NCI-H774 (cell line): Measurements from ENCODE around the gene PPP1R7.
"Not testable (repeated sequence)": the region's sequence is repeated elsewhere in the genome, so short reads cannot be mapped to it uniquely, and the experiment has no call there.

Experiments
- DNase-seq: peaks from one replicate; lab custom pipeline; 2025; lab: John Stamatoyannopoulos, UW

Gene PPP1R7

DNA sequence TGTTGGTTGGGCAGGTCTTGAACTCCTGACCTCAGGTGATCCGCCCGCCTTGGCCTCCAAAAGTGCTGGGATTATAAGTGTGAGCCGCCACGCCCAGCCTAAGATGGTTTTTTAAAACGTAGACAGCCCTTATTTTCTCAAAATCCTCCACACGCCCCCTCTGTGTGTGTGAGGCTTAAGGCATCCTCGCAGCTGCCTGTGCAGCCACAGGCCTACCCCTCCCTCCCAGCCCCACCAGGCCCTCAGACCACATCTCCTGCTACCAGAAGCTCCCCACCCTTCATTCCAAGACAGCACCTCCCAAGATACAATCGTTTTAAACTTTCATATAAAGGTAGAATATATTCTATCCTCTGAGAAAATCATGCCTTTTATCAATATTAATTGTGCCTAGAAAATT, 43.0 kb downstream of the PPP1R7 start:
- DNase-seq, result no peak

DNA sequence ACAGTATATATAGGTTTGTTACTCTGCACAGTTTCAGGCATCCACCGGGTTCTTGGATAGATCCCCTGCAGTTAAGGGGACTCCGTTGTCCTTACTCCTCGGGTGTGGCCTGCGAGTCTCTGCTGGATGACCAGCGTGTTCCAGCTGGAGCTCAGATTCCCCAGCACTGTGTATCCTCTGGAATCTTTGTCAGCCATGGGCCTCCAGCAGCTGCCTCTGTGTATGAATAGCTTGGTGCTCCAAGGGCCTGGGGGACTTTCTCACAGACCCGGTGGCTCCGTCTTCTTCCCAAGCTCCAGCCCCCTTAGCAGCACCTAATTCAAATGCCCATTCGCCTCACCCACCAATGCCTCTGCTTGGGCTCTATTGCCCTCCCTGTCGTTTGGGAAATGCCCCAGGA, 44.5 kb downstream of the PPP1R7 start:
- no peak for DNase-seq

DNA sequence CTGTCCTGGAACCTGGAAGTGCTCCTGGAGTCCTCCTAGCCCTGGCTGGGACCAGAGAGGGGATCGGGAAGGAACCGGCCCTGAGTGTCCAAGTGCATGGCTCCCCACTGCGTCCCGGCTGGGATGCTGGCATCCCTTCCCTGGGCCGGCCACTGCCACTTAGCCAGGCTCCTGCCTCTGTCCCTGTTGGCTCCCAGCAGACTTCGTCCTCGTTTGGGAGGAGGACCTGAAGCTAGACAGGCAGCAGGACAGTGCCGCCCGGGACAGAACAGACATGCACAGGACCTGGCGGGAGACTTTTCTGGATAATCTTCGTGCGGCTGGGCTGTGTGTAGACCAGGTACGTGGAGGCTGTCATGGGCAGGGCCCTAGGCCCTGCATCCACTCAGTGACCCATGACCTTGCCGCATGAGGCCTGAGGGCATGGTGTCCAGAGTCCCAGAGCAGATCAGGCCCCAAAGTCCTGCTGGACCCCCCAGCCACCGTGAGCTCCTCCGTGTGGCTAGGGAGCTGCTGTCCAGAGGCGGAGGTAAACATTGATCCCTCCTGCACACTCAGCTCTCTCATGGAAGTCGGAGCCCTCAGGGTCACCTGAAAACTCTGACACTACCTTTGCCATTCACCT, 45.4 kb downstream of the PPP1R7 start:
- no peak for DNase-seq

DNA sequence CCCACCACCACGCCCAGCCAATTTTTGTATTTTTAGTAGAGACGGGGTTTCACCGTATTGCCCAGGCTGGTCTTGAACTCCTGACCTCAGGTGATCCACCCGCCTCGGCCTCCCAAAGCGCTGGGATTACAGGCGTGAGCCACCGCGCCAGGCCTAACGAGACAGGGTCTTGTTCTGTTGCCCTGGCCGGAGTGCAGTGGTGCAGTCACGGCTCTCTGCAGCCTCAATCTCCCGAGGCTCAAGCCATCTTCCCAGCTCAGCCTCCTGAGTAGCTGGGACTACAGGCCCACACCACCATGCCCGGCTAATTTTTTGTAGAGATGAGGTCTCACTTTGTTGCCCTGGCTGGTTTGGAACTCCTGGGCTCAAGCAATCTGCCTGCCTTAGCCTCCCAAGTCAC, 47.0 kb downstream of the PPP1R7 start:
- not testable (repeated sequence) for DNase-seq

DNA sequence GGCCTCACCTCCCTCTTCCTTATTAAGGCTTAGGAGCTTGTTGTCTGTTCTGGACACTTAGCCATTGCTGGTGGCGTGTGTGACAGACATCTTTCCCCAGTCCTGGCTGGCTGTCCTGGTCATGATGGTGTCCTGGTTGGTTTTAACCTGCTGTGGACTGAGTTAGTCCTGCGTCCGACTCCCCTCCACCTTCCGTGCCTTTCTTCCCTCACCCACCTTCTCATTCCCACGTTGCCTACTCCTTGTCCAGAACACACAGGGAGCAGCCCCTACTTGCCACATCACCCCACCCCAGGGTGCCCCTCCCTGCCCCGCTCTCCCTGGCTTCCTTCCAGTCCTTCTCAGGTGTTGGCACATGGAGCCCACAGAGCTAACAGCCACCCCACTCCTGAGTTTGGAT, 47.7 kb downstream of the PPP1R7 start:
- DNase-seq, result no peak

DNA sequence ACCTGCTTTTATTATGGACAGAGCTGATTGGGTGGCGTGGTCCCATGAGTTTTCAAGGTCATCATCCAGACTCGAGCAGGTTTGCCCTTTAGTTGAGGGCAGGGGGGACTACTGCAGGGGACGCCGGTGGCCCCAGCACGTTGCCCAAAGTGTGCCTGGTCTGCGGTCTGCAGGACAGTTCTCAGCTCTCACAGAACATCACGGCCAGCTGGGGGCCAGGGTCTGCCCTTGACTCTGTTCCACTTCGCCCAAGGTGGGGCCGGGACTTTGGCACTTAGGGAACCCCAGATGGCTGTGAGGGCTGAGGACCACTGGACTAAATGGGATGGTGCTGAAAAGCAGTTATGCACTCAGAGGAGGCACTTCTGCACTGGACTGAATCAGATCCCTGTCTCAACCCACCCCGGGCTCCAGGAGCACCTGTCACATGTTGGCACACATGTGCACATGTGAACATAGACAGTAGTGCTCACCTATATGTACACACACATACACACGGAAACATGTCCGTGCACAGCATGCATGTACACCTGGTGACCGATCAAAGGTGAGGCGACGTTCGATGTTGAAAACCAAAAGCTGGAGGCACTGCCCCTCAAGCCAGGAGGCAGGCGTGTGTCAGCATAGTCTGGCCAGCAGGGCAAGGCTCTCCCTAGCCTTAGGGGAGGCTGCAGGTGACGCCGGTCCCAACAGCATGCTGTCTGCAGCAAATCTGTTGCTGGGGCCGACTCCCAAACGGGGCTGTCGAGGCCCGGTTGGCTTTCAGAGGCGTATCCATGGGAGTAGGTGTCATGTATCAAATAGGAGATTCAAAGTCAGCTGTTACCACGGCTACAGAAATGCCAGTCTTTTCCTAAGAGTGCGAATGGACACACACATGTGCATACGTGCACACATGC, 48.4 kb downstream of the PPP1R7 start:
- DNase-seq, result no peak

DNA sequence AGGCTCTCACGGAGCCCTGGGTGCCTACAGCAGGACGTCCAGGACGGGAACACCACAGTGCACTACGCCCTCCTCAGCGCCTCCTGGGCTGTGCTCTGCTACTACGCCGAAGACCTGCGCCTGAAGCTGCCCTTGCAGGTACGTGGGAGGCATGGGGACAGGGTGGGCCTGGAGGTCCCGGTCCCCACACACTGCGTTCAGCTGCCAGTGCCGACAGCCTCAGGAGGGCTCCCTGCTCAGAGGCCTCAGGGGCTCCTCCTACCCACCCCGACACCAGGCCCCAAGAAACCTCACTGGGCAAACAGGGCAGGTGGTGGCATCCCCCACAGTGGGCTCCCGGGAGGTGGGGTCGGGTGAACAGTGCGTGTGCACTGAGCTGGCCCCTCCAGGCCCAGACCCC, 49.0 kb downstream of the PPP1R7 start:
- DNase-seq, result no peak

DNA sequence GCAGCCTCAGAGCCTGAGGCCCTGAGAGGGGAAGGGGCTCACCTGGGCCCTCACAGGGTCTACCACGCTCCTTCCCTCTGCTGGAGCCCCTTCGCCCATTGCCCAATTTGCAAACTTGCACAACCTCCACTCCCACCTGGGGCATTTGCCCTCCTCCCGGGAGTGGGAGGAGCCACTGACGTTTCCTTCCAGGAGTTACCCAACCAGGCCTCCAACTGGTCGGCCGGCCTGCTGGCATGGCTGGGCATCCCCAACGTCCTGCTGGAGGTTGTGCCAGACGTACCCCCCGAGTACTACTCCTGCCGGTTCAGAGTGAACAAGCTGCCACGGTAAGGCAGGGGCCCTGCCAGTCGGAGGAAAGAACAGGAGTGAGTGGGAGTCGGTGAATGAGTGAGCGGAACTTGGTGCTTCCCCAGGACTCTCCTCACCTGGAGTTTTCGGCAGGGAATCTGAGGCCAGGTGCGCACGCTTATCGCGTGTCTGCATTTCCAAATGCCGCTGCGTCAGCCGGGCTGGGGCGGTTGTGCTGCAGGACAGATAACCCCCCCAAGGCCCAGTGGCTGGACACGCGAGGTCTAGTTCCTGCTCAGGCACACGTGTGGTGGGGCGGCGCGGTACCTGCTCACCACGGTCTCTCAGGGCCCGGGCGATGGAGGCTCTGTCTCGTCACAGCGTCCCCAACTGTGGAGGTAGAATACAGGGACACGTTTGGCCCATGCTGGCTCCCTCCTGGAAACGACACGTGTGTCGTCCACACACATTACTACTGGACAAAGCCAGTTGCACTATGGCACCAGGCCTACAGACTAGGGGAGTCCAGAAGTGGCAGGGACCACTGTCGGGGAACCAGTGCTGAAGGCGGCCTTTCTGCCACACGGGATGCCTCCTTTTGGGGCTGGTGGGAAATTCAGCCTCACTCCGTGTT, 49.9 kb downstream of the PPP1R7 start:
- DNase-seq, result no peak

DNA sequence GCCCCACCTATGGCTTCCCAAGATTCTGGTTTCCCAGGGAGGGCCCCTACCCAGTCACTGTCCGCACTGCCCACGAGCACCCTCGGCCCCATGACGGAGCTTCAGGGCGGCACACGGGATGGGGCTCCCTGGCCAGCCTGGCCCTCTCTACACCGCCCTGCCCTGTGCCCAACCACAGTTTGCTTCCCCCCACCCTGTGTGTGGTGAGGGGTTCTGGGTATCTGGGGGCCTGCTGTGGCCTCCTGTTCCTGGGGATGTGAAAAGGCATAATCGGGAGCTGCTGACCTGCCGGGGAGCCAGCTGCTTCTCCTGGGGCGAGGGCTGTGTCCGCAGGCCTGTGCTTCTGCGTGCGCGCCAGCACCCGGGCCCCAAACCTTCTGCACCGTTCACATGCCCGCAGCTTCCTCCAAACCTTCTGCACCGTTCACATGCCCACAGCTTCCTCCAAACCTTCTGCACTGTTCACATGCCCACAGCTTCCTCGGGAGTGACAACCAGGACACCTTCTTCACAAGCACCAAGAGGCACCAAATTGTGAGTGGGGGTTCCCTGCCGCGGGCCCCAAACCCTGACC, 50.6 kb downstream of the PPP1R7 start:
- no peak for DNase-seq

DNA sequence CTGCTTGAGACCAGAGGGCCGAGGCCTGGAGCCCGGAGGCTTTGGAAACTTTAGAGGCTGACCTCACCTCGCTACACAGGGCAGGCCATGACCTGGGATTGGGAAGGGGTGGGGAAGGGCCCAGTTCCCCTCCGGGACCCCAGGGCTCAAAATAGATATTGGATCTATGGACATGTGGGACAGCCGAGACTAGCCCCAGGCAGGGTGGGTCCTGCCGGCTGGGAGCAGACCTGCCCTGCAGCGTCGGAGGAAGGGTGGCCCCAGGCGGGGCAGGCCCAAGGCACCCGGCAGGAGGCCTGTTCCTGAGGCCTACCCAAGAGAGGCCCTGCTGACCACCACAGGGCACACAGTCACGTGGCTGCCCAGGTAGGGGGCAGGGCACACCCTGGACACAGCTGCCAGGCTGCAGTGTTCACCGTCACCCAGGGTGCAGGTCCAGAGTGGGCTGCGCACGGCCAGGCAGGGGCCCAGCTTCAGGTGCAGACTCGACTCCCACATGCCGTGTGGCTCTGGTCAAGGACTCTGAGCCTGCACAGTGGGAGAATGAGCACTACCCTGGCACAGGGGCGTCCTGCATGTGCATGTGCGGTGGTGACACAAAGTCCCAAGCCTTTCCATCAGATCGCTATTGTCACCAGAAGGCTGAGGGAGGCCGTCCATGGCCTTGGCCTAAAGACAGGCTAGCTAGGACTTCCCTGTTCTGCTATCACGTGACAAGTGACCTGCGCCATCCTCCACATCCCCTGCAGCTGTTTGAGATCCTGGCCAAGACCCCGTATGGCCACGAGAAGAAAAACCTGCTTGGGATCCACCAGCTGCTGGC, 51.4 kb downstream of the PPP1R7 start:
- DNase-seq, result no peak

DNA sequence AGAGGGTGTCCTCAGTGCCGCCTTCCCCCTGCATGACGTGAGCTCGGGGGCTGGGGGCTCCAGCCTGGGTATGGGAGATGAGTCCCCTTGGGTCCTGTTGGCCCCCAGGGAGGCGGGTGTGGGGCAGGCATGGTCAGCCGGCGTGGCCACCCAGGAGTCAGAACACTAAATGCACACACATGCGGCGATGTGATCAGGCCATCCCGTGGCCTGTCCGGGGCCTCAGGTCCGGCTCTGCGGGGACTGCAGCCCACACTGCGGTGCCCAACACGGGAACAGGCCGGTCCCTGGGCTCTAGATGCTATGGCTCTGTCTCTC, 52.0 kb downstream of the PPP1R7 start:
- DNase-seq, result no peak

DNA sequence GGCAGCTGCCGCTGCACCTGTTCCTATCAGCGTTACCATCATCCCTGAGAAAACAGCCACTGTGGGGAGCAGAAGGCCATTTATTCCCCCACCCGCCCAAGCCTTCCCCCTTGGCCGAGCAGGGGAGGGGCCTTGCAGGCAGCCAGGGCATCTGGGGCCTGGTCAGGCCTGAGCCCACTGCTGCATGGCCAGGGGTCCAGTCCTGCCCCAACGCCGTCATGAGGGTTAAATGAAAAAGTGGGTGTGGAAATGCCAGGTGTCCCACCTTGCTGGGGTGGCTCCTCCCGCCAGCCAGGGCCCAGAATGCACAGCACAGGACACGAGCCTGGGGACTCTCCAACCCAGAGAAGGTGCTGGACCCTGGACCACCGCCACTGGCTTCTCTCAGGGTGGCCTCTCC, 52.4 kb downstream of the PPP1R7 start:
- DNase-seq, result no peak

DNA sequence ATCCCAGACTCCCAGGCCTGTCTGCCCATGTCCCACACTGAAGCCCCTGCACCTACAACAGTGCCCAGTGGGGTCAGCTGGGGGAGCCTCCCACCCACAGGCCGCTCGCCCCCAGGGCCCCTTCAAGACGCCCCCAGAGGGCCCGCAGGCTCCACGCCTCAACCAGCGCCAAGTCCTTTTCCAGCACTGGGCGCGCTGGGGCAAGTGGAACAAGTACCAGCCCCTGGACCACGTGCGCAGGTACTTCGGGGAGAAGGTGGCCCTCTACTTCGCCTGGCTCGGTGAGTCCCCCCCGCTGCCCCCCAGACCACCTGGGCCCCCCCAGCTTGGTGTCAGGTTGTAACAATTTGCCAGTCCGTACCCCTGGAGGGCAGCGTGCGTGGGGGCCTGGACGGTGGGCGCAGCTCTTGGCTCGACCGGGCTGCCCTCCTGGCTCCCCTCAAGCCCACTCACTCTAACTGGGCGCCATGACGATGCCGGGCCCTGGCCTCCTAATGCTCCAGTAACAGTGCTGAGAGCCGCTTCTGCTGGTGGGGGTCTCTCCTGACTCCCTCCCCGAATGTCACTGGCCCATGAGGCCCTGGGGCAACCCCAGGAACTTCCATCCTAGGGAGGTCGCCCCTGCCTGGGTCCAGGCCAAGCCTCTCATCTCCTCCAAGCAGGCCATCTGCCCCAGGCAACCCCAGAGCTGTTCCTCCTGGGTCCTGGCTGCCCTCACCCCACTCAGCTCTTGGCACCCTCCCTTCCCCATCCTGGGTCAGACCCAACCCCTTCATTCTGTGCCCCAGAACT, 53.1 kb downstream of the PPP1R7 start:
- DNase-seq, result no peak

DNA sequence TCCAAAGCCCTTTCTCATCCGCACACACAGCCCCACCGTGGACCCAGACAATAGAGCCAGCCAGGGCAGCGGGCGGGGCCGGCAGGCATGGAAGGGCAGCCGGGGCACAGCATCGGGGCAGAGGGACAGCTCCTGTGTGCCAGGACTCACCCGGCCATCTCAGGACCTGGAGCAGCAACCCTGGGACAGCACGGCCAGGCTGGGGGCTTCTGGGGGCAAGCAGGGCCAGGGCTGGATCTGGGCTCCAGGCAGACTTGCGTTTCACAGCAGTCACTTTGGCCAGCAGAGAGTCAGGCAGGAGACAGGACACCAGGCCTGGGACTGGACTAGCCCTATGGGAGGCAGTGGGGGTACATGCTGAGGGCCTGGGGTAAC, 53.7 kb downstream of the PPP1R7 start:
- no peak for DNase-seq

DNA sequence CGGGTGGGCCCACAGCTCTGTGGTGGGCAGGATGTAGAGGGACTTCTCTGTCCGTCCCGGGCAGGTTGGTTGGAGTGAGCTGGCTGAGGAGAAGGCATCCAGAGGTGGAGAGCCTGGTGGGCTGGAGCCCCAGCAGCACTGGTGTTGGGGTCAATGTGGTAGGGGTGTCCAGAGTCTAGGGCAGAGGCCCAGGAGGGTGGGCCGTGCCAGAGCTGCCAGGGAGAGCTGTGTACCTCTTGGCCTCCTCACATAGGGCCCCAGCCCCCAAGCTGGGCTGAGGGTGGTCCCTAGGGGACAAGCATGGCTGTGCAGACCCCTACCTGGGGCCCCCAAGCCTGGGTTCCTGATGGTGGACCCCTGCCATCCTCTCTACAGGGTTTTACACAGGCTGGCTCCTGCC, 54.2 kb downstream of the PPP1R7 start:
- DNase-seq, result no peak

DNA sequence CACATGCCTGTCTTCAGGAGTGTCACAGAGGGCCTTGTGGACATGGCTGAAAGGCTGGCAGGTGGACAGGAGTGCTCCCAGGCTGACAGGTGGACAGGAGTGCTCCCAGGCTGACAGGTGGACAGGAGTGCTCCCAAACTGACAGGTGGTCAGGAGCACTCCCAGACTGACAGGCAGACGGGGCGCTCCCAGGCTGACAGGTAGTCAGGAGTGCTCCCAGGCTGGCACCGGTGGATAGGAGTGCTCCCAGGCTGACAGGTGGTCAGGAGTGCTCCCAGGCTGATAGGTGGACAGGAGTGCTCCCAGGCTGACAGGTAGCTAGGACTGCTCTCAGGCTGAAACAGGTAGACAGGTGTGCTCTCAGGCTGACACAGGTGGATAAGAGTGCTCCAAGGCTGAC, 54.8 kb downstream of the PPP1R7 start:
- DNase-seq, result no peak

DNA sequence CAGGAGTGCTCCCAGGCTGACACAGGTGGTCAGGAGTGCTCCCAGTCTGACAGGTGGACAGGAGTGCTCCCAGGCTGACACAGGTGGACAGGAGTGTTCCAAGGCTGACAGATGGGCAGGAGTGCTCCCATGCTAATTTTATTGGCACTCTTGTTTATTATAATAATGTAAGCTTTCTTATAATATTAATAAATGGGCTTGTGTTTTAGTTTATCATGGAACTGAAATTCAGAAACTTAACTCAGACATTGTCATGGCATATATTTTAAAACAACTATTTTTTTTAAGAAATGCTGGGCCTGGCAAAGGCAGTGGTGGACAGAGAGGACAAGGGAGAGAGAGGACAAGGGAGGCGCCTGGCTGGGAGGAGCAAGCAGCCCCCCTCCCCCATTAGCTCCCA, 56.9 kb downstream of the PPP1R7 start:
- DNase-seq, result no peak

DNA sequence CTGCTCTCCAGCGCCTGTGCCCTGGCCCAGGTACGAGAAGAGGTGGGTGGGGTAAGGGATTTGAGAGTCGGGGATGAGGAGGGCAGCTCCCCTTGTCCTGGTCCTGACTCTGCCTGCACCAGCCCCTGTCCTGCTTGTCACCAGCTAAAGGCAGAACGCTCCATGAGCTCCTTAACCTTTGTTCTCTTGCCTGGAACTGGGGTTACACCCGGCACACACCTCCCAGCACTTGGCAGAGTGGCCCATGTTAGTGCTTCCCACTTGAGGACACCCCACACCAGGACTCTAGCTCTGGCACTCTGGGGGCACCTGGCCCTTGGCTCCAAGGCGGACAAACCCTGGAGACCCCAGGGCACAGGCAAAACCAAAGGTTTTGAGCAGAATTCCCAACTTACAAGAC, 57.4 kb downstream of the PPP1R7 start:
- DNase-seq, result no peak

DNA sequence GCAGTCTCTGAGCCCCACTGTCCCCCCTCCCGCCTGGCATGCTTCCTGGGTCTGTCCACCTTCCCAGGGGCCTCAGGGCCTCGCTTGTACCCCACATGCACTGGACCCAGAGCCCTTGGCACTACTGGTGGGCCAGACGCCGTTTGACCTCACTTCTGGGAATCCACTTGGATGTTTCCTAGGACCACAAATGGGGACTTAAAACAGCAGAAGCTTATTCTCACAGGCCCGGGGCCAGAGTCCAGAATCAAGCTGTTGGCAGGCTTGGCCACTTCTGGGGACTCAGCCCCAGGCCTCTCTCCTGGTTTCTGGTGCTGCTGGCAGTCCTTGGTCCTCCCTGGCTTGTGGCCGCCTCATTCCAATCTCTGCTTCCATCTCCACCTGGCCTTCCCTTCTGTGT, 57.8 kb downstream of the PPP1R7 start:
- no peak for DNase-seq

DNA sequence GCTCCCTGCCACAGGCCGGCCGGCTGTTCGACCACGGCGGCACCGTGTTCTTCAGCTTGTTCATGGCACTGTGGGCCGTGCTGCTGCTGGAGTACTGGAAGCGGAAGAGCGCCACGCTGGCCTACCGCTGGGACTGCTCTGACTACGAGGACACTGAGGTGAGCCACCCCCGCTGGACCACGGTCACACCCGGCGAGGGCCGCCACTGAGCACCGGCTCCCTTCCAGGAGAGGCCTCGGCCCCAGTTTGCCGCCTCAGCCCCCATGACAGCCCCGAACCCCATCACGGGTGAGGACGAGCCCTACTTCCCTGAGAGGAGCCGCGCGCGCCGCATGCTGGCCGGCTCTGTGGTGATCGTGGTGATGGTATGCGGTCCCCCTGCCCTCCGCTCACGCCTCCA, 59.0 kb downstream of the PPP1R7 start:
- no peak for DNase-seq

DNA sequence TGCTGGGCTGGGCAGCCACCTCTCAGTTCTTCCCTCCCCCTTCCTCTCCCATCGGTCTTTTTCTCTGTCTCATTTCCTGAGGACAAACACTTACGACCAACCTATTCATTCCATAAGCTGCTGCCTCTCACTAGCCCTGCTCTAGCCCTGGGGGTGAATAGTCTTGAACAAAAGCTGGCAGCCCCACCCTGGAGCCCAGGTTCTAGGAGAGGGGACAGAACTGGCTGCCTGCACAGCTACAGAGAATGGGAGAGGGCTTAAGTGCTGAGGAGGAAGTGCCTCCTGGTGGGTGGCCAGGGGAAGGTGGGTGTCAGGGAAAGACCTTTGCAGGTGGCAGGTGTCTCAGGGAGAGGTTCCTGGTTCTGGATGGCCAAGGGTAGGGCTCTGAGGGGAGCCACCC, 61.0 kb downstream of the PPP1R7 start:
- DNase-seq, result no peak
